Hepatocyte (in vitro differentiated cells): ENCODE data around the gene ATP5MK.

Experiments
- CTCF ChIP-seq: fragments of 200-600 bp; sonication (generic); IDR thresholded peaks from 2 replicates; pipeline ENCODE4 v1.5.1; 2016; ENCODE audit warnings: antibody characterized with exemption, mild to moderate bottlenecking; ENCODE audit not compliant: poor library complexity
- EZH2 ChIP-seq: fragments of 200-600 bp; sonication (generic); IDR thresholded peaks from 2 replicates; pipeline ENCODE4 v1.6.1; 2016; ENCODE audit warnings: antibody characterized with exemption, mild to moderate bottlenecking, borderline replicate concordance
- EZH2phosphoT487 ChIP-seq: fragments of 200-600 bp; sonication (generic); IDR thresholded peaks from one replicate; pipeline ENCODE4 v1.6.1; 2018; ENCODE audit warnings: antibody characterized with exemption, mild to moderate bottlenecking, low read depth, moderate library complexity; ENCODE audit not compliant: unreplicated experiment, severe bottlenecking

- TF ChIP-seq CTCF (no peak), EZH2phosphoT487 (no peak), EZH2 (no peak)
Measured at GRCh38 chr10:103429647-103430046, 33.4 kb upstream of the ATP5MK start.
